K562 (cell line): Measurements from ENCODE around the gene SYNGR1. TPM values are rescaled to one million over a fixed set of nuclear protein-coding genes. Genes with fewer than 3 reads are reported as not detected.

ENCODE experiments used
- CBX8 ChIP-seq: fragments of 200-600 bp; sonication (generic); IDR thresholded peaks from 2 replicates; pipeline ENCODE4 v1.6.1; 2012; ENCODE audit warnings: borderline replicate concordance, mixed run types, low read depth, mild to moderate bottlenecking, moderate library complexity, mixed read lengths, low read length, control low read depth, inconsistent platforms; ENCODE audit not compliant: poor library complexity, severe bottlenecking; ENCODE audit errors: extremely low read depth
- CTCF ChIP-seq, 3 experiments: IDR thresholded peaks in 2 of 3; conservative IDR thresholded peaks in 1 of 3; 2 replicates each; pipeline ENCODE4 v1.5.1; 2011 to 2012; ENCODE audit warnings: low read length in 3 of 3, mild to moderate bottlenecking in 3 of 3, control low read depth in 2 of 3, improper control_type of control experiment in 1 of 3, inconsistent platforms in 1 of 3, low read depth in 1 of 3, mixed read lengths in 1 of 3, moderate library complexity in 1 of 3; ENCODE audit not compliant: insufficient read depth in 2 of 3
- CTCFL ChIP-seq: IDR thresholded peaks from 2 replicates; pipeline ENCODE4 v1.6.1; 2011; ENCODE audit warnings: borderline replicate concordance, low read depth, mild to moderate bottlenecking, moderate library complexity, low read length; ENCODE audit not compliant: insufficient read depth, poor library complexity, severe bottlenecking
- DLX4 ChIP-seq: fragments of 250-450 bp; sonication (Bioruptor Pico); IDR thresholded peaks from 2 replicates; pipeline ENCODE4 v1.6.1; 2021; ENCODE audit warnings: mild to moderate bottlenecking
- E2F3 ChIP-seq: fragments of 250-450 bp; sonication (Bioruptor Pico); IDR thresholded peaks from 2 replicates; pipeline ENCODE4 v1.4.0; 2020; ENCODE audit warnings: mild to moderate bottlenecking
- E2F8 ChIP-seq: fragments of 450-650 bp; IDR thresholded peaks from 2 replicates; pipeline ENCODE4 v1.7.1; 2018; ENCODE audit warnings: mild to moderate bottlenecking, low read depth; ENCODE audit not compliant: partially characterized antibody
- PHB2 ChIP-seq: fragments of 450-650 bp; IDR thresholded peaks from 2 replicates; pipeline ENCODE4 v1.6.1; 2017; ENCODE audit warnings: low read depth
- RBFOX2 ChIP-seq: fragments of 200-400 bp; formaldehyde crosslinking; IDR thresholded peaks from 2 replicates; pipeline ENCODE4 v1.6.1; 2017; ENCODE audit warnings: low read depth, mild to moderate bottlenecking, low read length, moderate library complexity
- SMARCC2 ChIP-seq: fragments of 450-650 bp; IDR thresholded peaks from 2 replicates; pipeline ENCODE4 v1.6.1; 2017; ENCODE audit warnings: antibody characterized with exemption, moderate library complexity, mild to moderate bottlenecking, low read depth
- SRSF1 ChIP-seq: fragments of 200-400 bp; formaldehyde crosslinking; IDR thresholded peaks from 2 replicates; pipeline ENCODE4 v1.6.1; 2017; ENCODE audit warnings: mild to moderate bottlenecking, low read depth, low read length, moderate library complexity
- SRSF7 ChIP-seq: fragments of 200-400 bp; formaldehyde crosslinking; optimal IDR thresholded peaks from 2 replicates; pipeline ENCODE3; 2017; ENCODE audit warnings: mild to moderate bottlenecking, low read depth, low read length
- TAL1 ChIP-seq: fragments of 450-650 bp; IDR thresholded peaks from 2 replicates; pipeline ENCODE4 v1.6.1; 2016; ENCODE audit warnings: mild to moderate bottlenecking
- THRAP3 ChIP-seq: fragments of 450-650 bp; IDR thresholded peaks from 2 replicates; pipeline ENCODE4 v1.6.1; 2016; ENCODE audit warnings: mild to moderate bottlenecking, inconsistent platforms, borderline replicate concordance
- ZBTB33 ChIP-seq: sonication (generic); formaldehyde crosslinking; IDR thresholded peaks from 2 replicates; pipeline ENCODE4 v1.8.1; 2023; ENCODE audit warnings: mild to moderate bottlenecking, missing genetic modification reagents
- ZNF165 ChIP-seq: fragments of 250-450 bp; sonication (Bioruptor Pico); IDR thresholded peaks from 2 replicates; pipeline ENCODE4 v1.4.0; 2020; ENCODE audit warnings: borderline replicate concordance
- ZNF699 ChIP-seq: fragments of 250-450 bp; sonication (Bioruptor Pico); IDR thresholded peaks from 2 replicates; pipeline ENCODE4 v1.8.0; 2021; ENCODE audit warnings: mild to moderate bottlenecking, moderate library complexity; ENCODE audit not compliant: insufficient replicate concordance
- ZNF780A ChIP-seq: fragments of 250-450 bp; sonication (Bioruptor Pico); IDR thresholded peaks from 2 replicates; pipeline ENCODE4 v1.5.0; 2021; ENCODE audit warnings: mild to moderate bottlenecking
- polyA plus RNA-seq, 8 experiments: library from polyadenylated mRNA; depleted of rRNA in 4 of 8; stranded (reverse) in 5 of 8; unstranded in 3 of 8; fragments of >200 nt; fragmentation: Nextera tagmentation in 2 of 8; fragmentation: Illumina TruSeq in 1 of 8; extraction: Ambion mirVana in 2 of 8; extraction: Trizol in 1 of 8; gene quantifications; 2 replicates each; pipeline versions ENCODE4 v1.2.1 to v1.2.3, GENCODE V29; 2011 to 2014; ENCODE audit warnings: inconsistent platforms in 1 of 8, missing spikeins in 1 of 8
- total RNA-seq, 7 experiments: library from RNA; depleted of rRNA in 6 of 7; stranded (reverse); fragments of >200 nt in 6 of 7; fragmentation: Illumina TruSeq in 2 of 7; extraction: Trizol in 2 of 7; gene quantifications; 2 replicates each; pipeline versions ENCODE4 v1.2.1 to v1.2.3, GENCODE V29; 2011 to 2021; ENCODE audit warnings: low replicate concordance in 1 of 7

The SYNGR1 gene
- total and polyA plus RNA-seq, 9 of the 15 experiments (the other 6 are each of a cell fraction or from before 2014, with no cell fraction given) = 1.8 to 15.9 (median 5.5) TPM

GRCh38 chr22:39319284-39320022 is 30.3 kb upstream of the SYNGR1 start, which contains the start of gene RPL3 (continued):
- no peak for TF ChIP-seq ZBTB33 (CRISPR knock-in tag)
- no peak for TF ChIP-seq CBX8
- no peak for TF ChIP-seq DLX4 (CRISPR knock-in tag)
- 0 out of 6 replicates have a peak, but pooled peaks of 1 of the 3 experiments have one; percentile 12 for TF ChIP-seq CTCF (IDR thresholded peaks at IDR 0.05 in 2 of 3, conservative IDR thresholded peaks at IDR 0.05 in 1 of 3; ENCODE audit: insufficient read depth in 2 of 3, low read depth in 1 of 3, low read length in 3 of 3)
- peak; percentile 93 for TF ChIP-seq SRSF1
- no peak for TF ChIP-seq ZNF780A (CRISPR knock-in tag)
- no peak for TF ChIP-seq SMARCC2
- TF ChIP-seq PHB2 = no peak
- TF ChIP-seq SRSF7 = no peak
- TF ChIP-seq E2F3 (CRISPR knock-in tag) = no peak
- peak; percentile 32 for TF ChIP-seq E2F8
- no peak for TF ChIP-seq ZNF165 (CRISPR knock-in tag)
- peak; percentile 29 for TF ChIP-seq CTCFL
- no peak for TF ChIP-seq ZNF699
- peak; percentile 100 for TF ChIP-seq RBFOX2
- no peak for TF ChIP-seq THRAP3
- no peak for TF ChIP-seq TAL1
